ENCODE results near the gene SLC13A4.

The SLC13A4 gene

DNA sequence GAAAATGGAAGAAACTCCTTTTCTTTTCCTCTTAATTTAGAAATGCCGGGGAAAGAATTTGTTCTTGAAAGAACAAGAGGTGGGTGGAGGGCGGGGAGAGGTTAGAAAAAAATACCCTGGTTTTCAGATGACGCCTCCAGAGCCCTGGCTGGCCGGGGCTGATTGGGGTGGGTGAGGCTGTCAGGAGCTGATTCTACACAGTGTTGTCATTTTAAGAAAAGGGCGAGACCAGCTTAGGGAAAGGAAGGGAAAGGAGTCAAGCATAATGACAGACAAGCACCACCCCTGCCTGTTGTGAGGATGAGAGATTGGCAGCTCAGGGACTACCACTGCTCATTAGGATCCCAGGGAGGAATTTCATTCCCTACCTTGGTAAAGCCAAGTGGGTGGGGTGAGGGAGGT lies 30.5 kb upstream of the SLC13A4 start:
- H3K27ac ChIP-seq: no peak overlapping the region
- no peaks in the 10 kb centered on the region for H3K4me1 ChIP-seq (ENCODE audit: control insufficient read depth in 1 of 2, insufficient read depth in 1 of 2, low read depth in 1 of 2, low read length in 1 of 2)
- peaks cover 9% of the 10 kb centered on the region for H3K27me3 ChIP-seq
- H3K36me3 ChIP-seq: no peaks in the 10 kb centered on the region
- no peak overlapping the region for H3K4me3 ChIP-seq (ENCODE audit: low read depth in 1 of 2, low read length in 1 of 2)
- no peak for TF ChIP-seq CTCF (IDR thresholded peaks at IDR 0.05)
- H3K9me3 ChIP-seq: no peaks in the 10 kb centered on the region

GRCh38 chr7:135757719-135758411 lies 29.9 kb upstream of the SLC13A4 start:
- Histone ChIP-seq H3K4me1 (ENCODE audit: control insufficient read depth in 1 of 2, insufficient read depth in 1 of 2, low read depth in 1 of 2, low read length in 1 of 2) (no peaks in the 10 kb centered on the region), H3K36me3 (no peaks in the 10 kb centered on the region), H3K27me3 (peaks cover 9% of the 10 kb centered on the region), H3K9me3 (no peaks in the 10 kb centered on the region), H3K27ac (no peak overlapping the region), H3K4me3 (ENCODE audit: low read depth in 1 of 2, low read length in 1 of 2) (no peak overlapping the region)
- no peak for TF ChIP-seq CTCF (IDR thresholded peaks at IDR 0.05)

- Histone ChIP-seq H3K27me3 (peaks cover 9% of the 10 kb centered on the region), H3K9me3 (no peaks in the 10 kb centered on the region), H3K4me1 (ENCODE audit: control insufficient read depth in 1 of 2, insufficient read depth in 1 of 2, low read depth in 1 of 2, low read length in 1 of 2) (no peaks in the 10 kb centered on the region), H3K4me3 (ENCODE audit: low read depth in 1 of 2, low read length in 1 of 2) (no peak overlapping the region), H3K36me3 (no peaks in the 10 kb centered on the region), H3K27ac (no peak overlapping the region)
- no peak for TF ChIP-seq CTCF (IDR thresholded peaks at IDR 0.05)
Measured at GRCh38 chr7:135756191-135756590, 28.2 kb upstream of the SLC13A4 start.

DNA sequence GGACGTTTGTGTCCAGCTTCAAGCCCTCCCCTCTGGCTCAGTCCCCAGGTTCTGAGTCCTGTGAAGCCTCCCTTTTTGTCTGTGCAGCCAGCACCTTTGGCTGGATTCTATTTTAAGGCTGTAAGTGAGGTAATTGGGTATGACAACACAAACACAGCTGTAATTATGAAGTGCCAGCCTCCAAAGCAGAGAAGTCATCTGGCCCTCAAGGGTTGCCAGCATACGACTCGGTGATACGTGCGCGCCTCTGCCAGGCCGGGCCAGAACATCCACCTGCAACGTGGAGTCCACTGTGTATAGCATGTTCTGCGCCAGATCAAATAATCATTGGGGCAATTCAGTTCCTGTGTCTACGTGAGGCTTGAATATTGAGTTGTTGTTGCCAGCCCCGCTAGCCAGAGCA lies 27.4 kb upstream of the SLC13A4 start:
- no peaks in the 10 kb centered on the region for H3K36me3 ChIP-seq
- TF ChIP-seq CTCF (IDR thresholded peaks at IDR 0.05): no peak
- peaks cover 9% of the 10 kb centered on the region for H3K27me3 ChIP-seq

DNA sequence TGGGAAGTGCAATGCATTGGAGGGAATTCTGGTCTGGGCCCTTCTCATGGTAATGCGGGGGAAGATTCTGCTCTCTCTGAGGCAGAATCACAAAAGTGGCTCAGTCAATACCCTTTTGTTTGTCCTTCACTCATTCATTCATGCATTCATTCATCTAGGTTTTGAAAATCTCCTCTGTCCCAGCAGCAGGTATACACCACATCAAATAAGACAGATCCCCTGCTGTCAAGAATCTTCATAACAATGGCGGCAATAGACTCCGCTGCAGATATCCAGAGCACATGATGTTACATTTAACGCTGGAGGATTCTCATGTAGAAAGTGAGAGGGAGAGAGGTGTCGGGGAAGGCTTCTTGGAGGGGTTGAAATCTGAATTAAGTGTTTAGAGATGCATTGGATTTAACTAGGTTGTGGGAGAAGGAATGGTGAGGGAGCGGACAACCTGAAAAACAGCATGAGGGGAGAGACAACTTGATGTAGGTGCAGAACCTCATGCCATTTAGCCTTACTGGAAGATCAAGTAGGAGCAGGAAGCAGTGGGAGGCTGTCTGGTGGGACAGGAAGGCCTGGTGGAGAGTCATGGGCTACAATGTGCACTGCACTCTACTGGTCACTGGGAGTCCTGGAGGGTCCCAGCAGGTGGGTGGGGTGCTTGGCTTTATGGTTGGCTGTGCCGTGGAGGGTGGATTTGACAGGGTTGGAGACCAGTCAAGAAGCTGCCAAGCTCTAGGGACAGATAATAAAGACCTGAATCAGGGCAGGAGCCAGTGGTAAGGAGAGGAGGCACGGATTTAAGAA lies 25.8 kb upstream of the SLC13A4 start:
- Histone ChIP-seq H3K9me3 (no peaks in the 10 kb centered on the region), H3K4me1 (ENCODE audit: control insufficient read depth in 1 of 2, insufficient read depth in 1 of 2, low read depth in 1 of 2, low read length in 1 of 2) (no peaks in the 10 kb centered on the region), H3K4me3 (ENCODE audit: low read depth in 1 of 2, low read length in 1 of 2) (no peak overlapping the region), H3K27ac (no peak overlapping the region), H3K27me3 (peaks cover 9% of the 10 kb centered on the region), H3K36me3 (no peaks in the 10 kb centered on the region)
- TF ChIP-seq CTCF (IDR thresholded peaks at IDR 0.05): no peak

More for the DNA sequence above, 27.4 kb upstream of the SLC13A4 start:
- no peak overlapping the region for H3K27ac ChIP-seq
- no peaks in the 10 kb centered on the region for H3K9me3 ChIP-seq
- no peak overlapping the region for H3K4me3 ChIP-seq (ENCODE audit: low read depth in 1 of 2, low read length in 1 of 2)
- H3K4me1 ChIP-seq (ENCODE audit: control insufficient read depth in 1 of 2, insufficient read depth in 1 of 2, low read depth in 1 of 2, low read length in 1 of 2): no peaks in the 10 kb centered on the region
